GM19324 (cell line): ENCODE data around the gene ERG.

Source experiments
- ATAC-seq: cut with Tn5 transposase; IDR thresholded peaks from one replicate; pipeline ENCODE4 v1.9.1; 2021; ENCODE audit warnings: mild to moderate bottlenecking, moderate library complexity; ENCODE audit not compliant: unreplicated experiment, low FRiP score

Gene ERG

GRCh38 chr21:38376693-38377092 lies 121.6 kb downstream of the ERG start:
- no peak for ATAC-seq

DNA sequence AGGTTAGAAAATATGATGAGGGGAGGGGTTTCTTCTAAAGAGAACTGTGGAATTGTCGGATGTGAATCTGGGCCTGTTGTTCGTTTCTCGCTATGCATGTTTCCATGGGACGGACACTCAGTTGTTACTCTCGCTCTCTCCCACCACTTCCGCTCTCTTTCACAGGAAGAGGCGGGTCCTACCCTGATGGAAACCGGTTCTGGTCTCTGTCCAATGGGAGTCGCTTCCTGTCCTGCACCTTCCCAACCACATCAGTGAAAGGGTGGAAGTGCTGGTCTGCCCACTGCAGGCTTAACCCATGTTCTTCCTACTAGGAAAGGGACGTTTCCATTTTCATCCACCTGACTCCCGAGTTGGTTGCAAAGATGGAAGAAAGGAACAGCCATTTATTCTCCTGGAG lies 122.0 kb downstream of the ERG start:
- ATAC-seq = no peak

DNA sequence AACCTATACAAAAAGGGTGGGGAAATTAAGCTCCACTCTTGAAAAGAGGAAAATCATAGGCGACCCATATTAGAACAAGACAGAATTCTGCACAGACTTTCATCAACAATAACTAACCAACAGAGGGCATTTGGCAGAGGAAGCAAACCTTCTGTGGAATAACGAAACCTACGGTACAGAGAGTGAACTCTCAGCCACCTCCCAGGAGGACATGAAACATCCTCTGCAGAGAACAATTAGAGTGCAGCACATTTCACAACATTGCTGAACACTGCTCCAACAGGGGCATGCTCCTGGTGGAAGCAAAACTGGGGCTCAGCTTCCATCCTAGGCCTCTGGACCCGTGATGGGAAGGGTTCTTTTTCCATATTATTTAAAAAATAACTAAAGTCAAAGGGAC lies 130.6 kb downstream of the ERG start:
- no peak for ATAC-seq

DNA sequence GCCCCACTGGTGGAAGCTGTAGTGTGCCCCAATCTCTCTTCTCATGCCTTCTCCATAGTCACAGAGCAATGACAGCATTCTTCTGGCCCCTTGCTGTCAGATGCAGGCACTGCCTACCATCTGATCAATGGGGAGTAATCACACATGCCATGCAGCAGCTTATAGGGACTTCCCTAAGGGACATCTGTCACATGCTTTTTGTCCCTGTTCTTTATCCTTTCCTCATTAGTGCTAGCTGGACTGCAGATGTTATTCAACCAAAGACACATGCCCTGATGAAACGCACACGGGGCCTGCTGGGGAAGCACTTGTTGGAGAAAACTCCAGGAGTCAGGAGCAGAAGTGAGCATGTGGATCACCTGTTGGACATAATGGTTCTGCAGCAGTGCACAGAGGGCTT lies 132.8 kb downstream of the ERG start:
- ATAC-seq = no peak

DNA sequence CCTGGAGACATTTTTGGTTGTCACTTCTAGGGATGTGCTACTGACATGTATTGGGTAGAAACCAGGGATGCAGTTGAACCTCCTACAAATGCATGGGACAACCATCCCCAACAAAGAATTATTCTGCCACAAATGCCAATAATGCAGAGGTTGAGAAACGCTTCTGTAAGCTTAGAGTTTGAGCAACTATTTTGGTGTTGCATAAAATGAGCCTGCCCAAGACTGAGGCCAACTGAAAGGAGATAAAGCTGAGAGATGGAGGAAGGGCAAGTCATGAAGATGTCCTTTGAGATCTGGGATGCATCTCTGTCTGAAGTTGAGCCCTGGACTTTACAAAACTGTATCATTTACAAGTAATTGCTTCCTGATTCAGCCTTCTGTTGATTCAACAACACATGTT lies 134.6 kb downstream of the ERG start:
- no peak for ATAC-seq

DNA sequence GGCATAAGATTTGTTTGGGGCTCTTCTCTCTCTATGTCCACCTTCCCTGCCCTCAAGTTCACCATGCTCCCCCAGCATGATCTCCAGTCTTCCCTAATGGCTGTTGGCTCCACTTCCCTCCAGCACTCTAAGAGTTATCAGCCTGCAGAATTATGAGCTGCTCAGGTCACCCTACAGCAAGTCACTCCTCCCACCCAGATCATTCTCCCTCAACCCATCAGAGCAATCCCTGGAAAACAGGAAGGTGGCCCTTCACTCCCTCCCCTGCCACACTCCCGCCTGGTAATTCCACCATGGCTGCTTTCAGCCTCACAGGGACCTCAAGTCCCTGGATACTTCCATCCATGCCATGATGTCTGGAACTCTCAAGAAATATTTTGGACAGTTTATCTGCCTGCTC lies 137.0 kb downstream of the ERG start:
- no peak for ATAC-seq

DNA sequence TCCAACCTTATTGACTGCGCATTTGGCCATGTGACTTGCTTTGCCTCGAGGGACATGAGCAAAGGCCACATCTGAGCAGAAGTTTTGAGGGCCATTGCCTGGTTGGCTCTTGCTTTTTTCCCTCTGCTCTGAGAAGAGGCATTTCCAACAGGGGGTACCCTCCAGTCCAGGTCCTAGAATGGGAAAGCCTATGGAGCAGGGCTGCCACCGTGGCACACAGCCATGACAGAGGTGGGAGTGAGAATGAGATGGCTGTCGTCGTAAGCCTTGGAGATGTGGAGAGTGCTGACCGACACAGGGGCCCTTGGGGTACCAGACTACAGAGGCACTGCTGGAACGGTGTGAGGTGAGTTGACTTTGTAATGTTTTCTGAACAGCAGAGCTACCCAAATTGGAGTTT lies 138.4 kb downstream of the ERG start:
- ATAC-seq = no peak

GRCh38 chr21:38359090-38359489 lies 139.2 kb downstream of the ERG start:
- no peak for ATAC-seq

DNA sequence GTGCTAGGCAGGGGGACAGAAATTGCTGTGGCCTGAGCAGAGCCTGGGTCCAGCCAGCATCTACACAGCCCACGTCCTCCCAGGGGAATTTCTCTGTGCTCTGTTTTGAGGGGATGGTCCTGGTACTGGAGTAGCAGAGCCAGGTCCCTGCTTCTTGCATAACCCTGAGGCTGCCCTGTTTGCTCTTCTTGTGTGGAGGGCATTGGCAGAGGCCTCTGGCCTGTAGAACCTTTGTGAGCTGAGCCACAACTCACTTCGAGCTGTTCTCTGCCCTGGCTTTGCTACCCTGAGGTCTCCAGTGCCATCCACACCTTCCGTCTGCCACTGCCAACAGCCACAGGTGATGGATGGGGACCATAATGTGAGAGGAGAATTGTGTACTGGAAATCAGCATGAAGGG lies 139.6 kb downstream of the ERG start:
- ATAC-seq = no peak

DNA sequence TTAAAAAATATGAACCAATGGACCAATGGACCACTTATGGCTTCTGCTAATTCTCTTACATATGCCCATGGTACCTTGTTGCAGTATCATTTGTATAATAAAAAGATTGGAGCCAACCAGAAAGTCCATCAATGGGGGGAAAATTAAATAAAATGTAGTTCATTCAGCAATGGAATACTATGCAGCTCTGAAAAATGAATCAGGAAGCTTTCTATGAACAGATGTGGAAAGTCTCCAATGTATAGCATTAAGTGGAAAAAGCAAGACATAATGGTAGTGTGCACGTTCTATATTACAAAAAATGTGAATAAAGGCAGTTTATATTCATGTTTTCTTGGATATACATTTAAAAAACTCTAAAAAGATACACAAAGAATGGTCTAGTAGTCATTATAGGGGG lies 140.2 kb downstream of the ERG start:
- ATAC-seq = no peak

DNA sequence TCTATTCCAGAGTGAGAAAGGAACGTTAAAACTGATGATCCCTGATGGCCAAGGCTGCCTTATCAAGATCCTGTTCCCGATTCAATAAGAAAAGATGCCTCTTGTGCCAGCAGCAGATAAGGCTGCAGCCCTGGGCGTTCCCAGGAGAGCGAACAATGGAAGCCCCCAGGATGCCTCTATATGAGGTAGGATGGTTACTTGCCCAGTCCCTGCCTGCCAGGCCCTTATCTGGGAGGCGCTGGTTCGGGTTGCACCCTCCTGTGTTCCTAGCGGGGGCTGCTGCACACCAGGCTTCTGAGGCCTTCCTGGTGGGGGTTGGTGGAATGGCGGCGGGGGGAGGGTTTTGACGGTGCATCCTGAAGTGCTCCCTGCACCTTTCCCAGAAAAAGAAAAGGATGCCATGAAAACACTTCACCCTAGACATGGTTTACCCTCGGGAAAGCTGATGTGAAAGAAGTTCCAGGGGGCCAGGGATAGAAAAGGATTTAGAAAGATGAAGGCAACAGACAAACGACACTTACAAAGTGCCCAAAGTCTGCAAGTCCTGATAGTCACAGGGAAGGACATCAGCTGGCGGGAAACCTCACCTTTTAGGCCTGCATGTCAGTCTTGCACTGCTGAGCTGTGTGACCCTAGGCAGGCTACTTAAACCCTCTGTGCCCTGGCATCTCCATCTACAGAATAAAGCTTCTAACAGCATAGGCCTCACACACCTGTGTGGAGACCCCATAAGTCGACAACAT lies 141.2 kb downstream of the ERG start:
- no peak for ATAC-seq

GRCh38 chr21:38355992-38356781 lies 142.1 kb downstream of the ERG start:
- ATAC-seq = no peak

- no peak for ATAC-seq
These were observed 142.9 kb downstream of the ERG start for GRCh38 chr21:38355353-38355752.

DNA sequence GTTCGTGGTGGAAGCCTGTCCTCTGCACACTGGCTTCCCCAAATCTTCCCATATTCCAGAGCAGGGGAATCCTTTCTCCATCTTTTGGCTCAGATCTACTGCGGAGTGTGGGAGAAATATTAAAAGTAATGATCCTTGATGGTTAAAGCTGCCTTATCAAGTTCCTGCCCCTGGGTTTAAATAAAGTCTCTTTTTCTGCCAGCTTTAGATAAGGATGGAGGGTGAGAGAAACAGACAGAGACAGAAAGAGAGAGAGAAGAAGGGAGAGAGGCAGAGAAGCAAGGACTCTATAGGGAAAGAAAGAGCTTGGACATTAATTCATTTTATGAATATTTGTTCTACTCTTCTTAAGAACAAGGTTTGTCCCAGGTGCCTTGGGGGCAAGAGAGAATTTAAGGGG lies 143.5 kb downstream of the ERG start:
- no peak for ATAC-seq

DNA sequence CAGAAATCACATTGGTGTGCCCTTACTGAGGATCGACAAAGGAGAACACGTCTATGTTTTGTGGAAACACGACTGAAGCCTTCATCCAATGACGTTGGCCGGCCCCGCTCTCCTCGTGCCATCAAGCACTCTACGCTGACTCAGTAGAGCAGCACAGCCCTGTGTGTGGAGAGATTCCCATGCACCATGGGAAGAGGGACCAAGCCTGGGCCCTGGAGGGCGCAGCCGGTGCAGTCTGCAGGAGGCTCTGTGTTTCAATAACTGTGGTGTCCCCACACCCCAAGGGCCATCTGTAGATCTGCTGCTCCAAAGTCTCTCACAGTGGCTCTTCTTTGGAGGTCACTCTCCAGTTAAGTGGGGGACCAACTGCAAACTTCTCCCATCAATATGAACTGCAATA lies 144.0 kb downstream of the ERG start:
- no peak for ATAC-seq

- ATAC-seq = no peak
These were observed 145.6 kb downstream of the ERG start for GRCh38 chr21:38352536-38353219.

DNA sequence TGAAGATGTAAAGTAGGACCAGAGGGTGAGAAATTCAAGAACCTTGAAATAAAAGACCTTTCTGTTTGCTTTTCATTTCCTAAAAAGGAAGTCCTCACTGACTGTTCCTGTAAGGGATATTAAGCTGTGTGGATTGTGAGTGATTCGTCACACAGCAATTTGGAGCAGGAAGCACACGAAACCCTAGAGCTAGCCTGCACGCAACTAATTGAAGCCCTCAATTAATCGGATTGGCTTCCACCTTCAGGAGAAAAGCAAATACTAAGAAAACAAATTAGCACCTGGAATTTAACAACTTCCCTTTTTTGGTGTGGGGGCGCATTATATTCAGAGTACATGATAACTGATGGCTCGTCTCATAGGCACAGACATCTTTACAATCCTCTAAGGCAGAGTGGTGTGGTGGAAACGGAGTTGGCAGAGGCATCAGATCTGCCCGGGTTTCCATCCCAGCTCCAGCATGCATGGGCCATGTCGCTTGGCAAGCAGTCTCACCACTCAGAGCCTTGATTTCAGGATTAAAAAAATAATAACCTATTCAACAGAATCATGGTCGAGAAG lies 146.2 kb downstream of the ERG start:
- ATAC-seq = no peak

- no peak for ATAC-seq
These were observed 146.9 kb downstream of the ERG start for GRCh38 chr21:38351176-38351959.

DNA sequence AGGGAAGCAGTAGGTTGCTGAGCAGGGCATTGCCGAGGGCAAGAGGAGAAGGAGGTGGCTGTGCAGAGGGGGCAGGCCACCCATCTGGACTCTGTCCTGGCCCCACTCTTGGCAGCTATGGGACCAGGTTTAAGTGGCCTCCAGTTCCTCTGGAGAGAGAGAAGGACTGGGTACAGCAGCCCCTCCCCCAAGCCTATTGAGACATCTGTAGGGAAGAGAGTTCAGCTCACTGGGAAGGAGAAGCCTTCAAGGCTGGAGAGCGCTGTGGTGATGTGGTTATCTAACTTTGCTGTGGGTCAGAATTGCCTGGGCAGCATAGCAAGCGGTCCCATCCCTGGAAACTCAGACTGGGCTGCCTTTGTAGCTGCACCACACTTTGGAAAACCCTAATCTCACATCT lies 147.6 kb downstream of the ERG start:
- ATAC-seq = no peak

GRCh38 chr21:38349977-38350376 lies 148.3 kb downstream of the ERG start:
- ATAC-seq = no peak
